GM15510 (cell line): ENCODE data around the gene FAM114A2.

Experiments used
- POLR2A ChIP-seq: IDR thresholded peaks from 3 replicates; pipeline ENCODE4 v1.6.1; 2011; ENCODE audit warnings: borderline replicate concordance; ENCODE audit not compliant: insufficient read length; ENCODE audit errors: extremely low read depth

Gene FAM114A2

GRCh38 chr5:154015071-154015693 lies 23.5 kb downstream of the FAM114A2 start:
- no peak for TF ChIP-seq POLR2A

DNA sequence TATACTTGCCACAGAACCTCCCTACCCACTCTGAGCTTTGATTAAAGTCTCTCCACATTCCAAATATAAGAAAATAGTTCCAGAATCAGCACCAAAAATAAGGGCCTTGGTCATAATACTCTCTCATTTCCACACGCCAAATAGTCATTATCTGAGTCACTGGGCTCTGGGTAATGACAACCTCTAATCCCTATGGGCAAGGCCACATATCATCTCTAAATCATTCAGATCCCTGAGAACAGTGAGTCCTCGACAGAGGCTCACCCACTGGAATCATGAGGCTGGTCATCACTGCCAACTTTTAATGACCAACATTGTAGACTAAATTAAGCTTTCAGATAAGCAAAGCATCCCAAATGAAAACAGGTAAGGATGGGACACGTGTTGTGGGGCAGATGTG lies 28.1 kb downstream of the FAM114A2 start:
- TF ChIP-seq POLR2A, result no peak

DNA sequence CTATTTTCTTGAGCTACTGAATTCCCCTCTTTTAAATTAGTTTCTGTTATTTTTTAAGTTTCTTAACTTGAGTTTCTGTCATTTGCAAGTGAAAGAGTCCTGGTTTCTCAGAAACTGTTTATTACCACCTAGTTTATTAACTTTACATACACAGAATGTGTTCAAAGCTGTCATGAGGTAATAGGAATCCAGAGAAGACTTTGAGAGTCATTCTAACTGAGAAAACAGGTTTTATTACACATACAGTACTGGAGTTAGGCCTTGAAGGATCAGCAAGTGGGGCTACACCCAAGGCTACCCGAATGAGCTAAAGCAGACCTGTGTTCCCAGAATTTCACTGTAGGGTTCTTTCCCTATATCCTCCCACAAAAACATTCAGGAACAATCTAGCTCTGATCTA lies 33.1 kb downstream of the FAM114A2 start:
- no peak for TF ChIP-seq POLR2A

- TF ChIP-seq POLR2A, result no peak
Observed at GRCh38 chr5:154002511-154003020, 36.1 kb downstream of the FAM114A2 start.

- no peak for TF ChIP-seq POLR2A
Observed at GRCh38 chr5:154002093-154002492, 36.6 kb downstream of the FAM114A2 start.

DNA sequence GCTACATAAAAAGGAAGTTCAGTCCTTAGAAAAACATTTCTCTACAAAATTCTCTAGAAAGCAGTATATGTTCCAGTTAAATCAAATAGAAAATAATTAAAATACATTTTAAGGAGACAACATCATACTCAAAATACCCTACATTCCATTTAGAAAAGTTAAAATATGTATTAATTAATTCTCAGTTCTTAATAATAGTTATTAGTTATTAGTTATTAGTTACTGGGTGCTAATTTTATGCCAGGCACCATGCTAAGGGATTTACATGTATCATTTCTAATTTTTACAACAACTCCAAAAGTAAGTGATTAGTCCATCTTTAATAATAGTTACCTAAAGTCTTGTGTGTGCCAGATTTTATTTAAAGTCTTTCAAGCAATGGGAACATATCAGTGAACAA lies 38.0 kb downstream of the FAM114A2 start:
- TF ChIP-seq POLR2A, result no peak

GRCh38 chr5:153999995-154000394 lies 38.7 kb downstream of the FAM114A2 start:
- no peak for TF ChIP-seq POLR2A

GRCh38 chr5:153998768-153999167 lies 39.9 kb downstream of the FAM114A2 start:
- TF ChIP-seq POLR2A, result no peak

DNA sequence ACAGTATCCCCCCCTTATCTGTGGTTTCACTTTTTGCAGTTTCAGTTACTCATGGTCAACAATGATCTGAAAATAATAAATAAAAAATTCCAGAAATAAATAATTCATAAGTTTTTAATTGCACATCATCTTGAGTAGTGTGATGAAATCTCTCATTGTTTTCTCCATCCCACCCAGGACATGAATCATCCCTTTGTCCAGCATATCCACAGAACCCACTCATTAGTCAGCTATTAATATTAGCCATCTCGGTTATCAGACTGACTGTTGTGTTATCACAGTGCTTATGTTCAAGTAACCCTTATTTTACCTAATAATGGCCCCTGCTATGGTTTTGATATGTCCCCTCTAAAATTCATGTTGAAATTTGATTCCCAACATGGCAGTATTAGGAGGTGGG lies 40.7 kb downstream of the FAM114A2 start:
- TF ChIP-seq POLR2A, result no peak

DNA sequence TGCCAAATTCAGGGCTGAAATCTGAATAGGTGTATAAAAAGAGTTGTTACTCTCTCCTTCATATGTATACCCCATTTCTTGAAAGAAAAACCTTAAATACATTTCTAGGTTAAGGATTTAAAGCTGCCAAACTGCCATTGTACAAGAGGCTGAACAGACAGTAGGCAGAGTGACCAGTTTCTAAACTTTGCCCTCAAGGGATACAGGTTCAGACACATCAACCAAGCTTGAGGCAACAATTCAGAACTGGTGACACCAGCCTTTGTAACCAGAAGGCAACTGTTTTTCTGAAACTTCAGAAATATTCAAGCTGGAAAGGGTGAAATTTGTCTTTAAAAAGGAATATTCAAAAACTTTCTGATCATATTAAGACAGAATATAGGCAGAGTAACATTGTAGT lies 47.5 kb downstream of the FAM114A2 start:
- no peak for TF ChIP-seq POLR2A

DNA sequence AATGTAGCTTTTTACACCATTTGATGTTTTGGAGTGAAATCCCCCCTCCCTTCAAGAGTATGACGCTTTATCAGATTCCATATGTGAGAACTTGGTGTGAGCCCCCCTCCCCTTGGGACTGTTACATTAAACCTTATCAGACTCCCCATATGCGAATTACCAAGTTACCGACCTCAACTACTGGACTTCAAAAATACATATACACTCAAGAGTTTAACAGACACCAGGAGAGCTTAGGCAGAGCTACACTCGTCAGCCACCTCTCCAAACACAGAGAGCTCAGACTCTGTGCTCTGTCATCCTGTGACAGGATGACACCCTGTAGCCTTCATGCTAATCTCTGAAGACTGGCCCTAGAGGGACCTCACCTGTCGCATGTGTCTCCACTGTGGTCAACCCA lies 50.2 kb downstream of the FAM114A2 start:
- no peak for TF ChIP-seq POLR2A

- TF ChIP-seq POLR2A, result no peak
Observed at GRCh38 chr5:153987301-153987700, 51.4 kb downstream of the FAM114A2 start.

- no peak for TF ChIP-seq POLR2A
Observed at GRCh38 chr5:153985498-153985897, 53.2 kb downstream of the FAM114A2 start.

GRCh38 chr5:153983885-153984284 lies 54.8 kb downstream of the FAM114A2 start:
- no peak for TF ChIP-seq POLR2A

DNA sequence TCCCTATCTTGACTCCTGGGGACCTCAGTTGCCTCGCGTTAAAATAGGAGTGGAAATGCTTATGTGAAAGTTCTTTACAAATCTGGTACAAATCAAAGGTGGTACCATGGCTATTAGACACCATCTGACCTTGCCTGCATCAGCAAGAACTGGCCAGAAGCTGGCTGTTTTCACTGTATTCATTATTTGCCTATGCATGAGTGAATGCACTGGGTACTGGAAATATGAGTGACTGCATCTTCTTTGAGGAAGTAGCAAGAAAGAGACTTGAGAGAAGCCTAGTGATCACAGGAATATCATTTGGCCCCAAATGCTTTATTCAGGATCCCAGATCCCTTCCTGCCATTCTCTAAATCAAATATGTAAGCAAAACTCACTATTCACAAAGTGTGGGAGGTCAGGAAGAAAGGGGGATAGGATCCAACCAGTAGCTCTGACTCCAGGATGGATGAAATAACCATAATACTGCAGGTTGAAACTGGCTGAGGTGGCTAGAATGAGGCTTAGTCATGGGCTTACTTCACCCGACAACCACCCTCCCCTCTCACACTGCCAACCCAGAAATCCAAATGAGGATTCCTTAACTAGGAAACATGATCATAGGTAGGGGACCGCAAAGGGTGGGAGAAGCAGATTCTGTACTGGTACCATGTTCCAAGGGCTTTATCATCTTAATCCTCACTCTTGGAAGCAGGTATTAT lies 56.7 kb downstream of the FAM114A2 start:
- TF ChIP-seq POLR2A, result no peak
